Measurements from ENCODE around the gene GSG1L.

Gene GSG1L

DNA sequence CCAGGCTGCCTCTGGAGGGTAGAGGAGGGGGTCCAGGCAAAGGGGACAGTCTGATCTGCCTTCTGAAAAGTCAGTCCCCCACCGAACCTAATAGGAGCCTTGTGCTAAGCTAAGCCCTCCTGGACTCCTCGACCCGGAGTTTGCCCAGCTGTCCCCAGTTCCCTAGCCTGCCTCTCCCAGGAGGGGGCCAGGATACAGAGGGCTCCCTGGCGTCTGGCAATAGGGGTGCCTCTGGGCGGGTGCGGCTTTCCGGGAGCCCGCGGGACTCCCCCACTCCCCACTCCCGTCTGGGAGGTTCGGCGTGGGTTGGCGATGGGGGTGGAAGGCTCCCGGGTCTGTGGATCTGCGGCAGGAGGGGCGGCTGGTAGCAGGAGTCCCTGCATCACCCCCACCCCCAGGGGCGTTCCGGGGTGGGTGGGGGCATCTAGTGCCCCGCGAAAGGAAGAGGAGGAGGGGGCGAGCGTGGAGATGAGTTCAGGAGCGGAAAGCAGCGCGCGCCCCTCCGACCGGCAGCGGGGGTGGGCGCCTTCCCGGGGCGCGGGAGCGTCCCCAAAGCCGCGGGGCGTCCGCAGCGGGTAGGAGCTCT, 1.2 kb downstream of the GSG1L start:
- no peak for DNase-seq

DNA sequence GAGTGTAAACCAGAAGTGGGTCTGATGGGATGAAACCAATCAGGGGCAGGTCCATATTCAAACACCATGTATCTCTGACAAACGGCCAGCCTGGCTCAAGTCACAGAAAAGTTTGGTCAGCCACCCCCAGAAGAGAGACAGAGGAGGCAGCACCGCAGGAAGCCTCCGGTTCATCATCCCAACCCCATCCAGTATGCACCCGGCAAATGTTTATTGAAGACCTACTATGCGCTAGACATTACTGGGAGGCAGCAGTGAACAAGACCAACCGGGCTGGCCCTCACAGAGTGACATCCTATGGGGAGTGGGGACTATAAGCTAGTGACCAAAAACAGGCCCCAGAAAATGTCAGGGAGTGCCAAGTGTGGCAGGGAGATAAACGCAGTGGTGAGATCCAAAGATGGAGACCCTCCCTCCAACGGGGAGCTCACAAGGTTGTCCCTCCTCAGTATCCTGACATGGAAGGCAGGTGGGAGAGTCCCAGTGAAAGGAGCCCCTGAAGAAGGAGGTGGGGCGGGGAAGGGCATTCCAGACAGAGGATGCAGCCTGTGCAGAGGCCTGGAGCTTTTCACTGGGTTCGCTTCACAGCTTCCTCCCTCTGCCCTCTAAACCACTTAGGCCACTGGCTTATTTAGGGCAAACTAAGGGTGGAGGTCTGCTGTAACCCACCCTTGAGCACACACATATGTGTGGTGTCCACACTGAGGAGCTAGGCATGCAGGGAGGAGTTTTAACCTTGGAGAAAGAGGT, 2.0 kb downstream of the GSG1L start:
- DNase-seq, result no peak

DNA sequence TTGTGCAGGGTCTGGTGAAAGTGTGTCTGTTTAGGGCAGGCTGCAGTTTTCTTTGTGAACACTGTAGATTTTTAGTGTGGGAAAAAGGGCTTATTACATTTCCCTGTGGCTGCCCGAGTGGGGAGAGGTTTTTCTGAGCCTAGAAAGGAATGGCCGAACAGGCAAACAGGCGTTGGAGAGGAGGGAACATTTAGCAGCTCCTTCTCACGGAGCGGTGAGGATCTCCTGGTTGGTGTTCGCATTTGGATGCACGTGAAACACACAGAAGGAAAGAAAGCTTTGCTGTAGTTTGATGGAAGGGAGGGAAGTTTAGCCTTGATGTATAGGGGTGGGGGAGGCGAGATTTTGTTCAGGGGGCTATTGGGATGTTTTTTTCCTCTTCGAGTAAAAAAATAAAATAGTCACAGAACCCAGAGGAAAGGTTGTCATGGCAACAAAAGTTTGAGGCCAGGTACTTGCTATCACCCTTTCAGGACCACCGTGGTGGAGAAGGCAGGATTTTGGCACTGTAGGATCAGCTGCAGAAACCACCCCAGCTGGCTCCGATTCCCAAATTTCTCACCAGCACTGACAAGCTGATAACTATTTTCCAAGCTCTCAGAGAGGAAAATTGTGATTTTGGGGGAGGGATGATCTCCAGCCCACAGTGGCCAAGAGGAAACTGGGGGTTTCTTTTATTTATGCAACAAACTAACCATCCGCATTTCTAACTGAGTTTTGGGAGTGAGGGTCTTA, 3.5 kb downstream of the GSG1L start:
- no peak for DNase-seq

DNA sequence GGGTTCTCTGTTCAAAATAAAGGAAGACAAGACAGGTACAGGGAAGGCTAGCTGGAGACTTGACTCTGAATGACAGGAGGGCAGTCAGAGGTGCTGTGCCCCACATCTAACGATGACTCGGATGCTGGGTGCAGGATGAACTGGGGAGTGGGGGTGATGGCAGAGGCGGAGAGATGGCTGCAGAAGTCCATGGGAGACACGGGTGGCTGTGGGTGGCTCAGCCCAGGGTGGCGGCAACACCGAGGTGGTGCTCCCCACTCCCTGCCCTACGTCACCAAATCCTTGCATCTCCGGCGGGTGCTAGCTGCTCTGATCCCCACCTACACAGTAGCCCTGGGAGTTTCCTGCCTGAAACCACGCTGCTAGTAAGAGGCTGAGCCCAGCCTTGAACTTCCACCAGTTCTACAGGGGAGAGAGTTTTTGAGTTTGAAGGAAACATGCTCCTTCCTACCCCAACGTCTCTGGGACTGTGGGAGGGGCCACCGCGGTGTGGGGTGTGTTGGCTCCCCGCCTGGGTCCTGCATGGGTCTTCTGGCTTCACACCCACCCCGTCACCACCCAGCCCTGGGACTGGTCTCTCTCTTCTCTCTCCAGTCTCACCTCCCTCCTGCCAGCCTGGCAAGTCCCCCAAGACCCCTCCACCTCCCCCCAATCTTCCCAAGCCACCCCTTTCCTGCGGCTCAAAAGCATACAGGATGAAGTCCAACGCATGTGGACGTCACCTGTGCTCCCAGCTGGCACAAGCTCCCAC, 4.5 kb downstream of the GSG1L start:
- DNase-seq, result no peak

DNA sequence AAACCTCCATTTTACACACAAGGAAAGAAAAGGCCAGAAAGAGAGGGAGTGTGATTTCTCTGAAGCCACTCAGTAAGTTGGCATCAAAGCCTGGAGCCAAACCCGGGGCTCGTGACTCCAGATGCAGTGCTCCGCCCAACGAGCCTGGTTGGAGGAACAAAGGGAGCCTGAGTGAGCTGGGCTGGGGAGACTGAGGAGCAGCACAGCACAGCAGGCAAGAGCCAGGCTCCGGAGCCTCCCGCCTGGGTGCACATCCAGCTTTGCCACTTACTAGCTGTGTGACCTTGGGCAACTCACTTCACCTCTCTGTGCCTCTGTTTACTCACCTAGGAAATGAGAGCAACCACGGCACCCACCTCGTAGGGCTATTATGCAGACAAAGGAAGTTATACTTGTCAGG, 5.6 kb downstream of the GSG1L start:
- no peak for DNase-seq

DNA sequence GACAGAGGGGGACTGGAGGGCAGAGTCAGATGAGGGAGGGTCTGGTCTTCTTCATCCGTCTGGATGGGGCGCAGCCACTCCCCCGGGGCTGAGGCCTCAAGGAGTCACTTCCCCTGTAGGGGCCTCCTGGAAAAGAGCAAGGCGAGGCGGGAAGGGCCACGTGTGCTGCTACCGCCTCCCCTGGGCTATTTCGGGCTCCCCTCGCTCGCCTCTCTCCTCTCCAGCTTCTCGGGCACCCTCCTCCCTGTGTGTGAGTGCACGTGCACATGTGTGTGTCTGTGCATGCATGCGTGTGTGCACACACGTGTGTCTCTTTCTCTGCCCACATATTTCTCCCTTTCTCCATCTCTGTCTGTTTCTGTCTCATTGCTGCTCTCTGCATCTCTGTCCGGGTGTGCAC, 10.1 kb downstream of the GSG1L start:
- no peak for DNase-seq

DNA sequence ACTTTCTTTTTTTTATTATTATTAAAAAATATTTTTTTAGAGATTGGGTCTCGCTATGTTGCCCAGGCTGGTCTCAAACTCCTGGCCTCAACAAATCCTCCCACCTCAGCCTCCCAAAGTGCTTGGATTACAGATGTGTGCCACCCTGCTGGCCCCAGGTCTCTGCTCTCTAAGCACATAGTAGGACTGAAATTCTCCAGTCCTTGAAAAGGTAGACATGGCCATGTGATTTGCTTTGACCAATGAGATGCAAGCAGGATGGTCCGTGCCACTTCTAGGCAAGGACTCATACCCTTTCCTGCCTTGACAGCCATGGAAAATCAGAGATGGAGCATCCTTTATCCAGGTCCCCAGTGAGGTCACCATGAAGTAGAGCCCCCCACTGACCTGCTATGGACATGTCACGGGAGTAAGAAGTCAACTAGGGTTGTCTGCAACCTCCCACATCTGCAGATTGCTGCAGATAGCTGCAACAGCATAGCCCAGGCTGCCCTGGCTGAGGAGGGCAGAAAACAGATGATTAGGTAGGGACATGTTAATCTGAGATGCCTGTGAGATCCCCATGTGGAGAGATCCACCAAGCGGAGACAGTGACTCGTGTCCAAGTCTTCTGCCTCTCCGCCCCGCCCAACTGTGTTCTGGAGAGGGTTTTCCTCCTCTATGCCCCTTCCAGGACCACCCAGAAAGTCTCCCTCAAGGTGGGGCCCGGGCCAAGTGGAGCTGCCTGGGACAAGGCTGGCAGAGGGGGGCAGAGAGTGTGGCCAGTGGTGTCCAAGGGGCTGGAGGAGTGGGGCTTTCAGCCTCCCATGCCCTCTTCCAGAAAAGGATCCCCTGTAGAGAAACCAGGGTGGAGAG, 11.0 kb downstream of the GSG1L start:
- DNase-seq, result no peak

DNA sequence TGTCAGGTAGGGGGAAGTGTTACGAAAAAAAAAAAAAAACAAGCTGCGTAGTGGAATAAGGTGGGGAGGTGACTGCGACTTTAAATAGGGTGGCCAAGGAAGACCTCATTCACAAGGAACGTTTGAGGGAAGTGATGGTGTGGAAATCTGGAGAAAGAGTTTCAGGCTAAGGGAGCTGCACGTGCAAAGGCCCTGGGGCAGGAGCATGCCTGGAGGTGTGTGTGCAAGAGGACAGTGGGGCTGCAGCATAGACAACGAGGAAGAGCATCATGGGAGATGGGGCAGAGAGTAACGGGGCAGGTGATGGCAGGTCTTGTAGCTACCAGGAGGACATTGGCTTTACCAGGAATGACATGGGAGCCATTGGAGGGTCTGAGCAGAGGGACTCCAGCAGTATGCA, 12.0 kb downstream of the GSG1L start:
- DNase-seq, result no peak

DNA sequence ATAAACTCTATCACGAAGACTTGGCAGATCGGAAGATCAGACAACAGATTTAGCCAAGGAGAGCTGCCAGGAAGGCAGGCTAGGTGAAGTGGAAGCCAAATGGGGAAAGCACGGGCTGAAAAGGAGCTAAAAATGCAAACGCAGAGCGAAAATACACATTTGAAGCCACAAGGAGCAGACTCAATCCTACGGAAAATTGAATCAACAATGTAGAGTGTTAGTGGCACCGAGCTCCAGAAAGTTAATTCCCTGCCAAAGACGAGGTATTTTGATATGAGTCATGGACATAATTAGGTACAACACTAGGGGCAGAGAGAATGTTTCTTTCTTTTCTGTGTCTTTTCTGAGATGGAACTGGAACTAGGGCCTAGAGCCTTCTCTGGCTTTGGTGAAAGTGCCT, 20.7 kb downstream of the GSG1L start:
- DNase-seq, result no peak

DNA sequence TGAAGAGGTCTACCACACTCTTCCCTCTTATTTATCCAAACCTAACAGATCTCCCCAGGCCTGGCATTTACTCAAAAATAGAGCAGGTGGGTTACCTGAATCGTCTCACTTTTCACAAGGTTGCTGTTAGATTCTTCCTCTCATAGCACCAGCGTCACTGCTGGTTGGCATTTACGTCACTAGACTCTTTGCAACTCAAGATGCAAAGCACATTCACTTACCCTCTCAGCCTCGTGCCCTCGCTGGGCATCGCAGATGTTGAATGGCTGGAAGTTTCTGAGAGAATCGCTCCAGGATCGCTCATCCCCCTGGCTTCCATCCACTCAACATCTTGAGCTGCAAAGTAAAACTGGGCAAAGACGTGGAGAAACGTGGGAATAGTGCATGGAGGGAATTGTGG, 21.9 kb downstream of the GSG1L start:
- no peak for DNase-seq

DNA sequence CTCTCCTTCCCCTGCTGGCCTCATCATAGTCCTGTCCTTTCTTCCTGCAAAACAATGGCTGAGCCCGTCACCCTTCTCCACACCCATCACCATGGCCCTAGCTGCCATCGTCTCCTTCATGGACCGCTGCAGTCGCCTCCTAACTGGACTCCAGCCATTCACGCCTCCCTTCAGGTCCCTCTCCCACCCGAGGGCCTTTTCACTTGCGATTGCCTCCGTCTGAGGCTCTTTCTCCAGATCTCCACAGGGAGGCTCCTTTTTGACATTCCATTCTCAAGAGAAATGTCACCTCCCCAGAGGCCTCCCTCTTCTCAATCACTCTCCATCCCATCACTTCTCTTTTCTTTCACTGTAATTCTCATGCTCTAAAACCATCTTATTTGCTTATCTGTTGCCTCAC, 23.5 kb downstream of the GSG1L start:
- DNase-seq, result no peak

DNA sequence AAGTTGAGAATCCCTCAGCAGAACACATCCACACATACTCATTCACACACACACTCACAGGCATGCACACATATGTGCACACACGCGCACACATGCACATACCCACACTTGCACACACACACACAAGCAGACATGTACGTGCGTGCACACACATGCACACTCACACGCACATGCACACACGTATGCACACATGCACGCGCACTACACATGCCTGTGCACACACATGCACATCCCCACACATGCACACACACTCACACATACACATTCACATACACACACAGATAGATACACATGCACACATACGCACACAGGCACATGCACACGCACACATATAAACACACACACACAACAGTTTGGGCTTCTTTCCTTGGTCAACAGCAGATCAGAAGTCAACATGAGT, 24.0 kb downstream of the GSG1L start:
- DNase-seq, result no peak

DNA sequence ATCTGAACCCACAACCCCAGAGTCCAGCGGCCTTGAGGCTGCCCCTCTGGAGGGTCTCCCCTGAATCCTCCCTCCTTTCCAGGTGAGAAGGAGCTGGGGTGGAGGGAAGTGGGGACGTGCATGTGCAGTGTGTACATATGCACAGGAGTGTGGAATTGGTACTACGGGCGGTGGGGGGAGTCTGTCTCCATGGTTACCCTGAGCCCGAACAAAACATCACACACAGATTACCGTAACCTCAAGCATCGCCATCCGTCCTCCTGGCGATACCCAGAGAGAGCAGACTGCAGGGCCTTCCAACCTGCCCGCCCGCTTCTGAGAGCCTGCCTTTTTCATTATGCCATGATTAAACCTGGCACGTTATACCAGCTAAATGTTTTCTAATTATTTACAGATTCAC, 25.1 kb downstream of the GSG1L start:
- DNase-seq, result no peak

DNA sequence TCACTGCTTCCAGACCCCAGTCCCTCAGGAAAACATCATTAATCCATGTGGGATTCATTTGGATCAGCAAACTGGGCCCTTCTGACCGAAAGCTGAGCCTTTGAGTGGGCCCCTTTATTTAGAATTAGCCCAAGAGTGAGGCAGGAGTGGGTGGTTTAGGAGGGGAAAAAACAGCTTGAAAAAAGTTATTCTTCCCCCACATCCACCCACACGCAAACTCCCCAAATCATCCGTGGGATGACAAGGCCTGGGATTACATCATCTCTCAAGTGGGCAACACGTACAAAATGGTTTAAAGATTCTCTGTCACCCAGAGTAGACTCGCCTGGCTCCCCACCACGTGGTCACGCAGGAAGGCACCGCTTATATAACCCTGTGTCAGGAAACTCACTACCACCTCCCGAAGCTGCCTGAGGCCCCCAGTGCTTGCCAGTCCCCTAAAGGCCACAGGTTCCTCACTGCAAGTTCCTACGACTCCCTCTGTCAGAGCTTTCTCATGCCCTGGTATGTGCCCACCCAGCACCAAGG, 27.6 kb downstream of the GSG1L start:
- no peak for DNase-seq

DNA sequence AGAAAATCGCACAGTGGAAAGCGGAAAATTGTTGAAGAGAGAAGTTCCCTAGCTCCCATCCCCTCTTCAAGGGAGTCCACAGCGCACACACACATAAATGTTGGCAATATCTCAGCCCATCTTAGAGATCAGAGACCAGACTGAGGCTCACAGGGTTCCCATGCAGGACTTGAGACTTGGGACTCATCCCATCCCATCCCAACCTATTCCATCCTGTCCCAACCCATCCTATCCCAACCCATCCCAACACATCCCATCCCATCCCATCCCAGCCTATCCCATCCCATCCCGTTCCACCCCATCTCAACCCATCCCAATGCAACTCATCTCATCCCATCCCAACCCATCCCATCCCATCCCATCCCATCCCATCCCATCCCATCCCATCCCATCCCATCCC, 29.6 kb downstream of the GSG1L start:
- DNase-seq, result no peak

DNA sequence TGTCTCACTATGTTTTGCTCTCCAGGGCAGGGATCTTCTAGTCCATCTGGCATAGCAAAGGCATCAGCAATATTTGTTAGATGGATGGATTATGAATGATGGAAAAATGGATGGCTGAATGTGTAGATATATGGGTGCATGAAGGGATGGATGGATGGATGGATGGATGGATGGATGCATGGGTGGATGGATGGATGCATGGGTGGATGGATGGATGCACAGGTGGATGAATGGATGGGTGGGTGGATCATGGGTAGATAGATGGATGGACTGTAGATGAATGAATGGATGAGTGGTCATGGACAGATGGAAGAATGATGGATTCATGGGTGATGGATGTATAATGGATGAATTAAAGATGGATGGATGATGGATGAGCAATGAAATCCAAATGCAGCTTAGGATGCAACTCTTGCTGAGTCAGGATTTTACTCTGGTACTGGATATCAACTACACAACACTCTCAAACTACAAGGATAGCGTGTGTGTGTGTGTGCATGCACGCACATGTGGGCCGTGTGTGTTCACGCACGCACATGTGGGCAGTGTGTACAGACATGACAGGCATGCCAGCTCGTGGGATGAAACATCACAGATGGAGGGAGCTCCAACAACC, 34.0 kb downstream of the GSG1L start:
- DNase-seq, result no peak

DNA sequence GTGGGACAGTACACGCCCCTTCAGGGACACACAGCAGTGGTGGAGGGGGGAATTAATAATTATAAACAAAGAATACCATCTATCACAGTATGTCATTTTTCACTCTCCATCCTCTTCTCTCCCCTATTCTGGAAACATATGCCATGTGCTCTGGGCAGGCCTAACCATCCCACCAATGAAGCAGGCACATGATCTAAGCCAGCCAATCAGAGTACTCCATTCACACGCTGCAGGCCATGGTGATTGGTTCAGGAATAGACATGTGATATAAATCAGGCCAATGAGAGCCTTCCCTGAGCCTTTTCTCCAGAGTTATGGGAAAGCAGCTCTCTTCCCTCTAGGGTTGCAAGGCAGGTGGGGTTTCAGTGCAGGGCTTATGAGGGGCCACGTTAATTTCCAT, 36.5 kb downstream of the GSG1L start:
- DNase-seq, result no peak

DNA sequence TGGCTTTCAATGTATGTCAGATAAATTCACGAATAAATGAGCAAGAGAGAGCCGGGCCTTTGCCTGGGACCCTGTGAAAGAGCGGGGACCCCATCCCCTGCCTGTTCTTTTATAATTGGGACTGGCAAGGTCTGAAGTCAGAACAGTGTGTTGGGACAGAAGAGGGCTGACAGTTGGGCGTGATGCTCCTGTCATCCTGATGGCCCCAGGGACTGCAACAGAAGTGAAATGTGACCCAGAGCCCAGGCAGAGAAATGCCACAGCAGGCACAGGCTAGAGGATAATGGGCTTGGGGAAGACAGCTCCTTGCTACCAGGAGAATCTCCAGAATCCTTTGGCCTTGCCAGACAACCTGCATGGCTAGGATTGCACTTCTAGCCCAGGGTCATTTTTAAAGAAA, 37.9 kb downstream of the GSG1L start:
- no peak for DNase-seq

DNA sequence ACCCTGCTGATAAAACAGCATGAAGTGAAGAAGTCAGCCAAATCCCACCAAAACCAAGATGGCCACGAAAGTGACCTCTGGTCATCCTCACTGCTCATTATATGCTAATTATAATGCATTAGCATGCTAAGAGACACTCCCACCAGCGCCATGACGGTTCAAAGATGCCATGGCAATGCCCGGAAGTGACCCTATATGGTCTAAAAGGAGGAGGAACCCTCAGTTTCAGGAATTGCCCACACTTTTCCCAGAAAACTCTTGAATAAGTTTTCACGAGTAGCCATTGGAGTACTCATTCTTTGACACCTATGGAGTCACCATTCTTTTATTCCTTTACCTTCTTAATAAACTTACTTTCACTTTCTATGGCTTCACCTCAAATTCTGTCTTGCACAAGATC, 44.3 kb downstream of the GSG1L start:
- no peak for DNase-seq

DNA sequence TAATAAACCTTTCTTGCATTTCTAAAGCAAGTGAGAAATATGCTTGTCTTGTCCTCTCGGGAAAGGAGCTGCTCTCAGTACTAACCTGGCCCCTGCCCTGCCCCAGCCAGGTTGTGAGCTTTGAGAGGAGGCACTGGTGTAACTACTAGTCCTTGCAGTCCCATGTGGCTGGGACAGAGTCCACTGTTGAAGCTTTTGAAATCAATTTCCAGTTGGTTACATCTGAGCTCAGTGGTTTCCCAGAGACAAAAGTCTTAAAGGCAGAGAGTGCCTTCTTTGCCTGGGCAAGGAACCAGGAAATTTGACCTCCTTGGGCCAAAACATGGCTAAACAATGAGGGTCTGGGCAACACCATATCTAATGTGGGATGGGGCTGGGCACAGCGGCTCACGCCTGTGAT, 48.7 kb downstream of the GSG1L start:
- DNase-seq, result no peak

DNA sequence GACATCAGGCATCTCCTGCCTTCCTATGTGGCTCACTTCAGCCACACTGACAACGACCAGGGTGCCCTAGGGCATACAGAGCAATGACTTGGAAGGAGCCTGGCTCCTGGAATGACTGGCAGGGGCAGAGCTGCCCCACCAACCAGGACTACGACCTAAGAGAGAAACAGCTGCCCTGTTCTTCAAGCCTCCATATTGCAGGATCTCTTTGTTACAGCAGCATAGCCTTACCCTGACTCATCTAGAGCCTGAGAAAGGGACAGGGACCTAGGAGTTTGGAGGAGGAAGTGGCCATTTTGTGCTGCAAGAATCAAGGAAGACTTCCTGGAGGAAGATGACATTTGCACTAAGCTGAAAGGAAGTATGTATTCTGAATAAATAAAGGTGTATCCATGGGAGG, 49.6 kb downstream of the GSG1L start:
- DNase-seq, result no peak

DNA sequence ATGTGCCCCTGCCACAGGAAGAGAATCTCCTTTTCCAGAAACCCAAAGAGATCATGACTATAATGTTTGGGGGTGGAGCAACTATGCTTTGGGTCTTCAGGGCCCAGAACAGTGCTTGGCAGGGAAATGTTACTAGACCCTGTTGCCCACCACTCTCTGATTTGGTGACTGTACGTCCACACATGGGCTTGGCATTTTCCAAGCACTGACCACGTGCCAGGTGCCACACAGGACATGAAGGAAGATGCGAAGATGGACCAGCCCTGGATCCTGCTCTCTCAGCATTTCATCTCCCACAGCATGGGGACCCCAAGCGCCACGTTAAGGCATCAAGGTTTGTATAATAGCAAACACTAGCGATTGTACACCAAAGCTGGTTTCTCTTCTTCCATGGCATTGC, 50.1 kb downstream of the GSG1L start:
- DNase-seq, result no peak
